Stimulated activated CD8-positive, alpha-beta memory T cell treated with anti-CD3 and anti-CD28 coated beads, Interleukin-15, amount 100 ng/mL, for 24 hours (primary cell): ENCODE results near the gene MARCOL.

Source experiments
- DNase-seq: peaks from one replicate; pipeline ENCODE4 v3.0.0-alpha.2; 2020; ENCODE audit warnings: low read depth

Gene MARCOL

GRCh38 chr5:148238418-148238794, at the start of gene MARCOL:
TSS of gene MARCOL (plus strand) at chr5:148238525. CDS start at chr5:148238598, 73 bp downstream.
- no peak for DNase-seq

DNA sequence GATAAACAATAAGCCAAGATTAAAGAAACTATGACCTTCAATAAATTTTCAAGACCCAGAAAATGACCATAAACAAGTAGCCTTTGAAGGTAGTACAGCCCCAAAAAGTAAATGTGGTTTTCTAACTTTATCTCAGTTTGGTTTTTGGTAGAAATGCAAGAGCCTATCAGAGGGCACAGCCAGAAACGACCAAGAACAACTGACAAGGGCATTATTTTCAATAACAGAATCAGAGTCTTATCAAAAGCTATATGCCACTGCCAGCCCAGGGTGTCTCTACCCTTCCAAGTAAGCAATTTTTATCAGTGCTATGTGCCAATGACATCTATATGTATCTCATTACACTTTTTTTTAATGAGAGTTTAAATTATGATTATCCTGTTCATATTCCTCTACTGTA, 47.3 kb upstream of the MARCOL start:
- DNase-seq, result no peak

DNA sequence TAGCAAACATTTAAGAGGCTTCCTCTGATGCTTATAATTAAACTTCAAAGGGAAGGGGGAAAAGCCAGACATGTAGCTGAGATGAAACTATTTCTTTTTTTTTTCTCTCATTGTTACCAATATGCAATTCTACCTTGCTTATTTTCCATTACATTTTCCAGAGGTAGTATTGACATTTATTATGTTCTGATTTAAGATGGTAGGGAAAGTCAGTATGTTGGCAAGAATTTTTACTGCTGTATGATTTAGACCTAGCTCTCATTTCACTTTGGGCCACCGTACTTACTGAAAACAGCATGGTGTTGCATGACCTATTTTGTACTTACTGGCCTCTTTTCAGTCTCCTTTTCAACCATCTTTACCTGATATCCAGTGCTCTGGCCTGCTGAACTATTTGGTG, 45.1 kb upstream of the MARCOL start:
- no peak for DNase-seq

- no peak for DNase-seq
Measured at GRCh38 chr5:148201151-148201550, 37.2 kb upstream of the MARCOL start.

DNA sequence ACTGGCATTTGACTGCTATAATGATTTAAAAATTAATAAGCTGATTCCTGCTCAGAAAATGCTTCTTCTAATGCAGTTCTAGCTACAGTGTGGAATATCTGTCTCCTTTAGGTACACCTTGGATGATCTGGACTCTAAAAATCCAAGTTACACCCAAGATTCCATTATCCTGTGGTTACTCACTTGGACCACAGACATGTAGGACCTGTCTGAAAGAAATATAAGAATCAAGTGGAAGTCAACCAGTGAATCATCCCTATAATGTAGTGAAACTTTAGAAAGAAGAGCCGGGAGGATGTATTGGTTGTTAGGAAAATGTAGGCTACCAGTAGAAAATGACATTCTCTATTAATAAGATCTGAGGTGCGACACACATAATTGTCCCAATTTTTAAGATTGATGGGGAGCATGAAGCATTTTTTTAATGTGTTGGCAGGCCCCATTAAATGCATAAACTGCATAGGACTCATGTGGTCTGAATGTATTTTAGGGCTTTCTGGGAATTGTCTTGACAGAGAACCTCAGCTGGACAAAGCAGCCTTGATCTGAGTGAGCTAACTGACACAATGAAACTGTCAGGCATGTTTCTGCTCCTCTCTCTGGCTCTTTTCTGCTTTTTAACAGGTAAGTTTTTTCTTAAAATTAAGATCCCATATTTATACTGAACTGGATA, 35.7 kb upstream of the MARCOL start, which contains the start of gene SPINK6:
TSS of gene SPINK6 (plus strand) at position 512 of the 673 bp plus-strand sequence. CDS start at position 567, 55 bp downstream.
- DNase-seq, result no peak

GRCh38 chr5:148205044-148205806, 33.1 kb upstream of the MARCOL start:
- no peak for DNase-seq

DNA sequence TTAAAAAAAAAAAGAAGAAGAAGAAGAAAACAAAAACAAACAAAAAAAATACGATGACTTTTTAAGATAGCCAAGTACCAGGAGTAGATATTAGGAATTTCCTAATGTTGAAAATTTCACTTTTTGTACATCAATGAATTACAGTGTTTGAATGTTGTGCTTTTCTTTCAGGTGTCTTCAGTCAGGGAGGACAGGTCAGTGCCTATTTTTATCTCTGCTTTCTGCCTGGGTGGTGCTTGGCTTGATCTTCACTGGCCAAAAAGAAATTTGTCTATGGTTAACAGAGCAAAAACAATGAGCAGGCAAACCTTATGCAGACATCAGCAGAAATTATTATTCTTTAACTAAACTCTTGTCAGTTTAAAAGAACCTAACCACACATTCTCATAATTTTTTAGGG, 32.5 kb upstream of the MARCOL start:
- no peak for DNase-seq

DNA sequence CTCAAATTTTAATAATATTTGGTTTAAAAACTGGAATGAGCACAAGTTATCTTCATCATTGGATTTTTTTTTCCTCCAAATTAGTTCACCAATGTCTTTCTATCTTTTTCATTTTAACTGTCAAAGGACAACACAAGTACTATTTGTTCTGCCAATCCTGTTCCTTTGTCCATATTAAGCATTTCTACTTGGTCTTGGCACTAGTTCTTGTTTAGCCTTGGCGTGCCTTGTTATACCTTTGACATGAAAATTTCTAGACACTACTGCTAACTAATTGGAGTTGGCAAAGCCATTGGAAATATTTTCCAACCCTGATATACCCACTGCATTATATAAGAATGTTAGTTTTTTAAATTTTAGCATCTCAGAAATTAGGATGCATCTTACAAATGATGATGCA, 31.7 kb upstream of the MARCOL start:
- no peak for DNase-seq

GRCh38 chr5:148208226-148208625, 30.1 kb upstream of the MARCOL start:
- DNase-seq, result no peak

GRCh38 chr5:148209151-148209770, 29.1 kb upstream of the MARCOL start:
- no peak for DNase-seq

DNA sequence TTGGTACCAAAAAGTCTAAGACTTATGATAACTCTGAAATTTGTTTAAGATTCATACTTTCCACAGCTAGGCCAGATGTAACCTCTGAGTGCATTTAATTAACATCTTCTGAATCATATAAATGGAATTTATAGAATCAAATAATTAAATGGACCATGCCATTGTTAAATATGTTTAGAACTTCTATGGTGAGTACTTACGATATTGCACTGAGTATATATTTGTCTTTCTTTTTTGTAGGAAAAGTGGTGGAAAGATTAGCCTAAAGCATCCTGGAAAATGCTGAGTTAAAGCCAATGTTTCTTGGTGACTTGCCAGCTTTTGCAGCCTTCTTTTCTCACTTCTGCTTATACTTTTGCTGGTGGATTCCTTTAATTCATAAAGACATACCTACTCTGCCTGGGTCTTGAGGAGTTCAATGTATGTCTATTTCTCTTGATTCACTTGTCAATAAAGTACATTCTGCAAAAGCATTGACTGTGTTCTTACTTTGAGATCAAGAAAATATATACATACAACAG, 23.6 kb upstream of the MARCOL start:
- DNase-seq, result no peak

- no peak for DNase-seq
Measured at GRCh38 chr5:148221508-148221907, 16.8 kb upstream of the MARCOL start.

DNA sequence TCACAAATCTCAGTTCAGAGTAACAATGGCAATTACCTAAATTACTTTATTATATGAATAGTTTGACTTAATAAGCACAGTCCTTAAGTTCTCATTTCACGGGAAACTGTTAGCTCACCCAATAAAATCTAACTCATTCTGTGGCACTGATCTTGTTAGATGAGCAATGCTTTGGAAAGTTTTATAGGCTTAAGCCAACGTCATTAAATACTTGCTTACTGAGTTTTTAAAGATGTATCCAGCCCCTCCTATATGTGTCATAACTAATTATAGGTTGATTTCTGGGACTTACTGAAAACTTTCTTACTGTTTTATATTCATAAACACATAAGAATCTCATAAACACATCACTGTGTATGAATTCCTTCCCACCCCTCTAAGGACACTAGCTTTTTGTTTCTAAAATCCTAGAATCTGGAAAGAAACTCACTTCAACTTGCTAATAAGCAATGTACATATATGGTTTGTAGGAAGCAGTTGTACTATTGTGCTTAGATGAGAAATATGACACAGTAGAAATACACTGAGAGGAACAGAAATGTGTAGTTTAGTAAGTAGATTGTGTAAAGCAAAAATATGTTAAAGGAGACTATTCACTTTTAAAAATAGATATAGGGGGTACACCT, 14.1 kb upstream of the MARCOL start:
- DNase-seq, result no peak

DNA sequence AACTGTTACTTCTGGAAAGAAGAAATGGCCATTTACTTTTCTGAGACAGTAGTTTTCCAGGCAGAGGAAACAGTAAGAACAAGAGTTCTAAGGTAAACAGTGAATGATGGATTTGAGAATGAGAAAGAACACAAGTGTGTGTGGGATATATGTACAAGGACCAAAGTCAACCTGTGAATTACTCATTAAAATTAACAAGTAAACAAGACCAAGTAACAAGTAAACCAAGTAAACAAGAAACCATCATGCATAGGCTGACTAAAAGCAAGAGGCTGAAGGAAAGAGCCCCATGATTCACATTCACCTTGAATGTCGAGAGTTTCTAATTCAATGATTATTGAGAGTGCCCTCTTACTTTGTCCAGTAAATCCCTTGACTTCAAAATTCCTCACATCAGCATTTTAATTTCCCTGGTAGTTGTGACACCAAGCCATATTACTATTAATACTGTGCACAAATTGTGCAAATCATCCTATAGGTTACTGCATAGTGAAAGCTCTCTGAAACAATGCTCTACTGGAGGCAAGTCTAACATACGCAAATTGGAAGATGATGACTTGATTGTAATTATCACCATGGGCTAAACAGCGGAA, 9.8 kb upstream of the MARCOL start:
- DNase-seq, result no peak

GRCh38 chr5:148229840-148230239, 8.5 kb upstream of the MARCOL start:
- no peak for DNase-seq

DNA sequence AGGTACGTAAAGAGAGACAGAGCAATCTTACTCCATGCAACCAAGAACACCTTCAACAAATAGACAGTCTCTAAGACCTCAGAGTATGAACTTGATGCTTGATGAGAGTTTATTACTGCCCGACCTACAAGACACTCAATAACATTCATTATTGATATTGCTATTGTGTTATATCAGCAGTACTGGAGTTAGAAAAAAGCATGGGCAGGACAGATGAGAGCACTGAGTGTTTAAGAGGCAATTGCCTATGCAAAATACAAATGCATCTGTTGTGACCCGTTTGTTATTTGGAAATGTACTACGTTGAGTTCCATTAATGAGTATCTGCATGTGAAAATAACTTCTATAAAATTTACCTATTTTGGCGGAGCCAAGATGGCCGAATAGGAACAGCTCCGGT, 8.1 kb upstream of the MARCOL start:
- DNase-seq, result no peak

- no peak for DNase-seq
Measured at GRCh38 chr5:148237785-148238417, 424 bp upstream of the MARCOL start.

DNA sequence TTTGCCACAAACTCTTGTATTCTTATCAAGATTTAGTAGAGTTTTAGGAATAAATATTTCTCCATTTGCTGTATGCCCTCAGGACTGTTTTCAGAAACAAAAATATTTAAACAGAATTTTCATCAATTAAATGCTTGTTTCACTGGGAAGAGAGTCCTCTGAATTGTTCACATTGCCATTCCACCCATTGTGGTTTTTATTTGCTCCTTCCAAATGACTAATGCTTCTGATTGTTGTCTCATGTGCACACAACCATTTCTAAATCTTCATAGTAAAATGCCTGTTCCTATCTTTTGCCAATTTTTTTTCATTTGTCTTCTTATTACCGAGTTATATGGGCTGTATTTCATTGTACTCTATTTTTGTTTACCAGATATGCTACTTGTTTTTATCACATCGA, 10.6 kb downstream of the MARCOL start:
- DNase-seq, result no peak

DNA sequence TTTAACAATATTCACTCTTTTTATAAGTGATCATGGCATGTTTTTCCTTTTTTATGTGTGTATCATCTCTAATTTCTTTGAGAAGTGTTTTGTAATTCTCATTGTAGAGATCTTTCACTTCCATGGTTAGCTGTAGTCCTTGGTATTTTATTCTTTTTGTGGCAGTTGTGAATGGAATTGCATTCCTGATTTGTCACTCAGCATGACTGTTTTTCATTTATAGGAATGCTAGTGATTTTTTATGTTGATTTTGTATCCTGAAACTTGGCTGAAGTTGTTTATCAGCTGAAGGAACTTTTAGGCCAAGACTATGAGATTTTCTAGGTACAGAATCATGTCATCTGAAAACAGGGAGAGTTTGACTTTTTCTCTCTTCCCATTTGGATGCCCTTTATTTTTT, 17.1 kb downstream of the MARCOL start:
- no peak for DNase-seq

DNA sequence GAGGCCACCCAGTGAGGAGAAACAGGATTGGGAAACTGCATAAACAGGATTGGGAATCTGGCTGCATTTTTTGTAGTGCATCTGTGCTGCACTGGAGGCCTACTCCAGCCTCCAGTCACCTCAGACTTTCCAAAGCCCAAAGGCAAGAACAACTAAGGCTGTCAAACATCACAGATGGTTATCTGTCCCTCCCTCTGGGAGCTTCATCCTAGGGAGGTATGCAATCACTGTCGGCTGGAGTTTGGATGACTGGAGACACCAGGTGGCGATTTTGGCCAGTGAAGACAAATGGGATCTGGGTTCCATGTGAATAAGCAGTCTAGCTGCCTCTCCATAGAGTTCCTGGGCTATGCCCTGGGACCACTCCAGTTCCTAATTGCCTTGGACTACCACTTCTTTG, 21.0 kb downstream of the MARCOL start:
- DNase-seq, result no peak

- DNase-seq, result no peak
Measured at GRCh38 chr5:148261221-148261620, 22.9 kb downstream of the MARCOL start.

DNA sequence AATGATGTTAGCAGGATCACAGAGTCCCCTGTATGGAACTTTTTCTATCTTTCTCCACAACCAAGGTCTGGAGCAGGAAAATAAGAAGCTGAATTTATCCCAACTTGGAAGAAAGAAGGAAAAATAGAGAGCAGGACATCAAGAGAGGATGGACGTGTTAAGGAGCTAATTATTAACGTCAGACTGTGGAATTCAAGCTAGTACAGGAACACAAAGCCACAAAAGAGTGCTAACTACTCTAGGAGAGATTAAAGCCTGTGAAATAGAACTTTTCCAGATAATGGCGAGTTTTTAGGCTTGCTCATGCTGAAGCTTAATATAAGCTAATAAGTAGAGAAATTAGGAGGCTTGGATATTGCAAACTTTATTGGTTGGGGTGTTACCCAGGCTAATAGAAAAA, 29.6 kb downstream of the MARCOL start:
- no peak for DNase-seq
